ENCODE results near the gene DDX5.

The DDX5 gene

DNA sequence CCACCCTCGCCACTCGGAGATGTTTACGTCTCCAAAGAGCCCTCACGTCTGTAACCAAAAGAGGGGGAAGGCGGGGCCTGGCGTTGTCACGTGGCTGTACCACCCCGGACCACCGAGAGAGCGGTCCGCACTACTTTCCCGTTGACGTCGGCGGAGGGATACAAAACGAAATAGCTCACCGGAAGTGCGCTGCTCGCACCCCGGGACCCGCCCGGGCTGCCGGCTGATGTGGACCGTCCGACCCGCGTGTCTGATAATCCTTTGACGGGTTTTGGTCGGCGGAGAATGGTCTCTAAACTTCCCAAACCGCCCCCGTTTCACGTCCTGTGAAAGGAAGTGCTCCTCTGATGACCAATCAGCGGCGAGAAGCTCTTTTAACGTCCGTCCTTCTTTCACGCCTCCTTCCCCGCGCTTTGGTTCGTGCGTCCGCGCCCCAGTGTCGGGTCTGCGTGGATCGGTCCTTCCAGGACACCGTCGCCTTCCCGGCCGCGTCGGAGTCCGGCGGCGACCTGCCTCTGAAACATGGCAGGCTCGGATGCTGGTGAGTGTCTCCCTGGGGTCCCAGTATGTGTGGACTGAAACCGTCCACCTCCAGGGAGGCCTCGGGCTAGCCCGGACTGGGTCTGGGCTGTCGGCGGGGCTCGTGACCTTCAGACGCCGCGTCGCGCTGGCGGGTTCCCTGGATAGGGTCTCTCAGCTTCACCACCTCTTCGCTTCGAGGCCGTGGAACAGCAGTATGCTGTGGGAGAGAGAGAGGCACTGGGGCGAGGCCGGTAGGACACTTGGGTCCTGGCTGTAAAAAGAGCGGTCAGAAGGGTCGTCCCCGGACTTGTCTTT, 705 bp upstream of the DDX5 start, which contains the start of gene CEP95:
Gene CEP95 (plus strand): TSS at position 402 of the 837 bp plus-strand sequence. CDS start 121 bp downstream, at position 523.
- DNase-seq (ENCODE audit: low spot score) = peak; percentile 93
- in situ Hi-C loops (cut with MboI; ENCODE audit: low pct_unique_long_range_greater_than_20kb, low sequenced_read_pairs, unreplicated experiment) = no loop called here

DNA sequence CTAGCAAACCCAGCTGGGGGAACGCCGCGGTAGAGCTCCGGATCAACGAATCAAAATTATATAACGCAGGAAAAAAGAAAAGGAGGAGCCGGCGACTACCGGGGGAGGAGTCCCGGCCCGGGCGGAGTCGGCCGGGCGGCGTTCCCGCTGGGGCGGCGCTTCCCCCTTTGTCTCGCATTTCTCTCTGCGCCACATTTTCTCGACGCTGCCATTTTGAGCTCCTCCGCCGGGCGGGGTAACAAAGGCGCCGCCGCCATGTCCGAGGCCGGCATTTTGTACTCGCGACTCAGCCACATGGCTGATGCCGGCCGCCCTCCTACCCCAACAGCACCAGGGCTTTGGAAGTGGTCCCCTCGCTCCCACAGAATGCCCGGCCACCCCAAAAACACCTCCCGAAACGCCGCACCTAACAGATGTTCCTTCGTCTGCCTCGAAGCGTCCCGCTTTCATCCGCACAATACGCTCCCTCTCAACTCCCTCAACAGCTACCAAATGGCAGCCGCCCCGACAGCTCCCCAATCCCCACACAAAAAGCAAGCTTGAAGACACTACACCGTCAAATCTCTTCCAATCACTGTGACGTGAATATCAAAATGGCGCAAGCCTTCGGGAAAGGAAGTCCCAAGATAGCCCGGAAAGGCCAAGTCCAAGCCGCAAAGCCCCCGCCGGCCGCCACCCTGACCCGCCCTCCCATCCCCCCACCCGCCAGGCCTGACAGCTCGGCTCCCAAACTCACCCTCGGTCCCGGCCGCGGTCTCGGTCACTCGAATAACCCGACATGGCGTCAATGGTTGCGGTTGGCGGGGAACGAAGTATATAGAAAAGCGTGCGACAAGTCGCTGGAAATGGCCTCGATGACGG, 519 bp downstream of the DDX5 start:
- in situ Hi-C loops (cut with MboI; ENCODE audit: low pct_unique_long_range_greater_than_20kb, low sequenced_read_pairs, unreplicated experiment) = no loop called here
- peak; percentile 84 for DNase-seq (ENCODE audit: low spot score)
- TF ChIP-seq, protein P1, sequence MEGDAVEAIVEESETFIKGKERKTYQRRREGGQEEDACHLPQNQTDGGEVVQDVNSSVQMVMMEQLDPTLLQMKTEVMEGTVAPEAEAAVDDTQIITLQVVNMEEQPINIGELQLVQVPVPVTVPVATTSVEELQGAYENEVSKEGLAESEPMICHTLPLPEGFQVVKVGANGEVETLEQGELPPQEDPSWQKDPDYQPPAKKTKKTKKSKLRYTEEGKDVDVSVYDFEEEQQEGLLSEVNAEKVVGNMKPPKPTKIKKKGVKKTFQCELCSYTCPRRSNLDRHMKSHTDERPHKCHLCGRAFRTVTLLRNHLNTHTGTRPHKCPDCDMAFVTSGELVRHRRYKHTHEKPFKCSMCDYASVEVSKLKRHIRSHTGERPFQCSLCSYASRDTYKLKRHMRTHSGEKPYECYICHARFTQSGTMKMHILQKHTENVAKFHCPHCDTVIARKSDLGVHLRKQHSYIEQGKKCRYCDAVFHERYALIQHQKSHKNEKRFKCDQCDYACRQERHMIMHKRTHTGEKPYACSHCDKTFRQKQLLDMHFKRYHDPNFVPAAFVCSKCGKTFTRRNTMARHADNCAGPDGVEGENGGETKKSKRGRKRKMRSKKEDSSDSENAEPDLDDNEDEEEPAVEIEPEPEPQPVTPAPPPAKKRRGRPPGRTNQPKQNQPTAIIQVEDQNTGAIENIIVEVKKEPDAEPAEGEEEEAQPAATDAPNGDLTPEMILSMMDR (IDR thresholded peaks at IDR 0.05; ENCODE audit: extremely low read depth, insufficient read depth, missing control alignments) = no peak

More for the DNA sequence above, 705 bp upstream of the DDX5 start, which contains the start of gene CEP95:
- TF ChIP-seq, protein P1 (IDR thresholded peaks at IDR 0.05; ENCODE audit: extremely low read depth, insufficient read depth, missing control alignments) = no peak

DNA sequence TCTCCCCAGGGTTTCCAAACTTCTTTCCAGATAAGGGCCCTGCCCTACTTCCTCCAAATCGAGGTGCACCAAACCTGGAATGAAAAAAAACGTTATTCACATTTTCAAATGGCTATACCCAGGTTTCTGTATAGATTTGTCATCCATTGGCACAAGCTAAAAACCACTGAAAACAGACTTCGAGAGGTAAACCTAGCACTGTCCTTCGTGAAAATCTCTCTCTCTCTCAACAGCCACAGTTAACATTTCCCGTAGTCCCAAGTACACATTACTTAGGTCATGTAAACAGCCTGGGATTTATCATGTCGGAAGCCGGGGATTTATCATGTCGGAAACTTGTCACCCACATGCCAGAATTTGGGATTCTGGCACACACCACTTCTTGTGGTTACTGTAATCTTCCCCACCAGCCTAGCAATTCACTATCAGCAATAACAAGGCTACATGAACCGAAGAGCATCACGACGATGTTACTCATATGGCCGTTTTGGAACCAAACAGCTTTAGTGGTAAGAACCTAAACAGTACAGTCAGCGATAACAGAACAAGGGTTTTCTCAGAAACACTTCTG, 1.2 kb downstream of the DDX5 start:
- in situ Hi-C loops (cut with MboI; ENCODE audit: low pct_unique_long_range_greater_than_20kb, low sequenced_read_pairs, unreplicated experiment) = no loop called here
- no peak for DNase-seq (ENCODE audit: low spot score)
- TF ChIP-seq, protein P1 (IDR thresholded peaks at IDR 0.05; ENCODE audit: extremely low read depth, insufficient read depth, missing control alignments) = no peak

DNA sequence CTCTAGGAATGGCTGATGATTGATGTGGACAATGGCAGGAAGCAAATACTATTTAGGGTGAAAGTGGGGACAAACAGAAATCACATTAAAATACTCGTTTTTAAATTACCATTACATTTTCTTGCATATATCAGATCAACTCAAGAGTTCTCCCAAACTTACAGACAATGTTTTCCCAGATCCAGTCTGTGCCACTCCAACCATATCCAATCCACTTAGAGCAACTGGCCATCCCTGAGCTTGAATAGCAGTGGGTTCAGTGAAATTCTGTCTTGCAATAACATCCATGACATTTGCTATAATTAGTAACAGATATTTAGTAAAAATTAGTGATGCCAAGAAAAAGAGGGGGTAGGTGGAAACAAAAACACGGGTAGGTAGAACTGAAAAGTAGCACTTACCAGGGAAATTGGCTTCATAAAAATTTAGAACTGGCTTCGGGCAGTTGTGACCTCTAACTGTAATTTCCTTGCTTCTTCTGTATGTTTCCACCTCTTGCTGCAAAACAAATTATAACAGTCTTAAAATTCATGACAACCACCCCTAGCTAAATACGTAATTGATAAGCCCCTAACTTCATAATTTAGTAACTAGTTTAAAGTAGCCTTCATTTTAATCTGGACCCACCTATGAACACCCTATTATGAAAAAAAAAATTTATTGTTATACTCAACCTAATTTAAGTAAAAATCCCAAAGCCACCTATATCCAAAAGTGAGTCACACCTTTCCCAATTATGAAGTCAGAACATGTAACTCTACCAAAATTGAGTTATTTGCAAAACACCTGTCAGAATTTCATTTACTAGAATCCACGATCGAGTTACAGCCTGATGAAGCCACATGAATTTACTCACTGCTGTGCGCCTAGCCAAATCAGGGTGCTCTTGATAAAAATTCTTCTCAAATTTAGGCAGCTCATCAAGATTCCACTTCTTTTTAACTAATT, 2.0 kb downstream of the DDX5 start:
- TF ChIP-seq, protein P1 (IDR thresholded peaks at IDR 0.05; ENCODE audit: extremely low read depth, insufficient read depth, missing control alignments) = no peak
- DNase-seq (ENCODE audit: low spot score) = no peak
- in situ Hi-C loops (cut with MboI; ENCODE audit: low pct_unique_long_range_greater_than_20kb, low sequenced_read_pairs, unreplicated experiment) = no loop called here

DNA sequence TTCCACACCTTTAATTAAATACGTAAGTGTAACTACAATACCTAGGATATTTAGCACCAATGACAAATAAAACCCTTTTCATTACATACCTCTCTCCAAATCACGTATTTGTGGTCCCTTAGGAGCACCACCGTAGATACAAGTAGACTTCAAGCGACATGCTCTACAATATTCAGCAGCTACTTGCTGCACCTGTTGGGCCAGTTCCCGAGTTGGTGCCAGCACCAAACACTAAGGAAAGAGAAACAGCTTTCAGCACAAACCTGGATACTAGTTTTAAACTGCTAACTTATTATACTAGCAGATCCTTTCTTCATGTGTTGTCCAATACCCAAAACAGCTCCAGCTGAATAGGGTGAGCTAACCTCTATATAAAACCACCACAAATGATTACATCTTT, 2.7 kb downstream of the DDX5 start:
- TF ChIP-seq, protein P1 (IDR thresholded peaks at IDR 0.05; ENCODE audit: extremely low read depth, insufficient read depth, missing control alignments) = no peak
- DNase-seq (ENCODE audit: low spot score) = no peak
- in situ Hi-C loops (cut with MboI; ENCODE audit: low pct_unique_long_range_greater_than_20kb, low sequenced_read_pairs, unreplicated experiment) = no loop called here
